Measurements from ENCODE around the gene TMPRSS11D. TPM values are rescaled to one million over a fixed set of nuclear protein-coding genes. Genes with fewer than 3 reads are reported as not detected.

The TMPRSS11D gene
- not detected for total RNA-seq

GRCh38 chr4:67883902-67884301, at the start of gene TMPRSS11D:
Gene TMPRSS11D, minus strand, starts transcription at chr4:67884002. Its CDS starts 69 bp downstream, at chr4:67883933.
- DNase-seq (no peak), ATAC-seq (no peak)
- Histone ChIP-seq H3K4me1 (no peaks in the 10 kb centered on the region), H3K27me3 (no peaks in the 10 kb centered on the region), H3K9me3 (no peaks in the 10 kb centered on the region), H3K4me3 (no peak within 1 kb of the TSS), H3K36me3 (no peaks in the 10 kb centered on the region), H3K27ac (no peak within 1 kb of the TSS)
- TF ChIP-seq CTCF (IDR thresholded peaks at IDR 0.05 in 4 of 5, conservative IDR thresholded peaks at IDR 0.05 in 1 of 5) (no peak), POLR2A (IDR thresholded peaks at IDR 0.05) (no peak)
- intact Hi-C loops (cut with DNase I; ENCODE audit: low total_unique reads) = no loop called here
- in situ Hi-C loops (cut with MboI; ENCODE audit: low sequenced_read_pairs in 4 of 4) = no loop called here

GRCh38 chr4:67933038-67933437, 49.2 kb upstream of the TMPRSS11D start:
- TF ChIP-seq POLR2A (IDR thresholded peaks at IDR 0.05) (no peak), CTCF (IDR thresholded peaks at IDR 0.05 in 4 of 5, conservative IDR thresholded peaks at IDR 0.05 in 1 of 5) (no peak)
- ATAC-seq = no peak
- DNase-seq = no peak
- H3K9me3 ChIP-seq = peaks cover 0 to 5% (median 0%) of the 10 kb centered on the region in 3 donors
- intact Hi-C loops (cut with DNase I; ENCODE audit: low total_unique reads) (no loop called here), in situ Hi-C loops (cut with MboI; ENCODE audit: low sequenced_read_pairs in 4 of 4) (no loop called here)
- H3K4me3 ChIP-seq = no peak overlapping the region
- H3K27ac ChIP-seq = no peak overlapping the region
- no peaks in the 10 kb centered on the region for H3K36me3 ChIP-seq
- H3K27me3 ChIP-seq = no peaks in the 10 kb centered on the region
- no peaks in the 10 kb centered on the region for H3K4me1 ChIP-seq

- no peaks in the 10 kb centered on the region for H3K27me3 ChIP-seq
- H3K9me3 ChIP-seq = no peaks in the 10 kb centered on the region
- intact Hi-C loops (cut with DNase I; ENCODE audit: low total_unique reads) (no loop called here), in situ Hi-C loops (cut with MboI; ENCODE audit: low sequenced_read_pairs in 4 of 4) (no loop called here)
- H3K4me1 ChIP-seq = no peaks in the 10 kb centered on the region
- ATAC-seq (no peak), DNase-seq (no peak)
- H3K27ac ChIP-seq = no peak overlapping the region
- H3K36me3 ChIP-seq = no peaks in the 10 kb centered on the region
- no peak overlapping the region for H3K4me3 ChIP-seq
- TF ChIP-seq CTCF (IDR thresholded peaks at IDR 0.05 in 4 of 5, conservative IDR thresholded peaks at IDR 0.05 in 1 of 5) = no peak
- TF ChIP-seq POLR2A (IDR thresholded peaks at IDR 0.05) = no peak
Observed at GRCh38 chr4:67931256-67931655, 47.5 kb upstream of the TMPRSS11D start.

- Histone ChIP-seq H3K4me3 (no peak overlapping the region), H3K36me3 (no peaks in the 10 kb centered on the region), H3K4me1 (no peaks in the 10 kb centered on the region), H3K9me3 (no peaks in the 10 kb centered on the region), H3K27ac (no peak overlapping the region), H3K27me3 (no peaks in the 10 kb centered on the region)
- in situ Hi-C loops (cut with MboI; ENCODE audit: low sequenced_read_pairs in 4 of 4) = no loop called here
- DNase-seq (no peak), ATAC-seq (no peak)
- intact Hi-C loops (cut with DNase I; ENCODE audit: low total_unique reads) = no loop called here
- no peak for TF ChIP-seq CTCF (IDR thresholded peaks at IDR 0.05 in 4 of 5, conservative IDR thresholded peaks at IDR 0.05 in 1 of 5)
- TF ChIP-seq POLR2A (IDR thresholded peaks at IDR 0.05) = no peak
Observed at GRCh38 chr4:67929426-67929825, 45.6 kb upstream of the TMPRSS11D start.

GRCh38 chr4:67928546-67928945, 44.7 kb upstream of the TMPRSS11D start:
- TF ChIP-seq CTCF (IDR thresholded peaks at IDR 0.05 in 4 of 5, conservative IDR thresholded peaks at IDR 0.05 in 1 of 5) (no peak), POLR2A (IDR thresholded peaks at IDR 0.05) (no peak)
- ATAC-seq (no peak), DNase-seq (no peak)
- Histone ChIP-seq H3K4me1 (no peaks in the 10 kb centered on the region), H3K27me3 (no peaks in the 10 kb centered on the region), H3K4me3 (no peak overlapping the region), H3K27ac (no peak overlapping the region), H3K36me3 (no peaks in the 10 kb centered on the region), H3K9me3 (no peaks in the 10 kb centered on the region)
- in situ Hi-C loops (cut with MboI; ENCODE audit: low sequenced_read_pairs in 4 of 4) = no loop called here
- intact Hi-C loops (cut with DNase I; ENCODE audit: low total_unique reads) = no loop called here

Measured in gastrocnemius medialis (tissue), 4 donors.